NB4 (cell line): ENCODE data around the gene NSMCE1.

Source experiments
- CTCF ChIP-seq: IDR thresholded peaks from one replicate; pipeline ENCODE4 v1.5.1; 2012; ENCODE audit warnings: low read depth, low read length
- POLR2A ChIP-seq: IDR thresholded peaks from 2 replicates; pipeline ENCODE4 v1.6.1; 2011; ENCODE audit warnings: mild to moderate bottlenecking; ENCODE audit not compliant: insufficient read length; ENCODE audit errors: extremely low read depth

- no peak for TF ChIP-seq POLR2A
- no peak for TF ChIP-seq CTCF
Measured at GRCh38 chr16:27219161-27219560, 49.4 kb downstream of the NSMCE1 start.
